ENCODE measurements around the gene TMPRSS5. TPM values are rescaled to one million over a fixed set of nuclear protein-coding genes. Genes with fewer than 3 reads are reported as not detected.
"Not testable (repeated sequence)": the region's sequence is repeated elsewhere in the genome, so short reads cannot be mapped to it uniquely, and the experiment has no call there.

TMPRSS5 gene
- total RNA-seq, 4 donors from 2014 or later = 0.84 to 1.9 (median 1.7) TPM; not detected in 1

DNA sequence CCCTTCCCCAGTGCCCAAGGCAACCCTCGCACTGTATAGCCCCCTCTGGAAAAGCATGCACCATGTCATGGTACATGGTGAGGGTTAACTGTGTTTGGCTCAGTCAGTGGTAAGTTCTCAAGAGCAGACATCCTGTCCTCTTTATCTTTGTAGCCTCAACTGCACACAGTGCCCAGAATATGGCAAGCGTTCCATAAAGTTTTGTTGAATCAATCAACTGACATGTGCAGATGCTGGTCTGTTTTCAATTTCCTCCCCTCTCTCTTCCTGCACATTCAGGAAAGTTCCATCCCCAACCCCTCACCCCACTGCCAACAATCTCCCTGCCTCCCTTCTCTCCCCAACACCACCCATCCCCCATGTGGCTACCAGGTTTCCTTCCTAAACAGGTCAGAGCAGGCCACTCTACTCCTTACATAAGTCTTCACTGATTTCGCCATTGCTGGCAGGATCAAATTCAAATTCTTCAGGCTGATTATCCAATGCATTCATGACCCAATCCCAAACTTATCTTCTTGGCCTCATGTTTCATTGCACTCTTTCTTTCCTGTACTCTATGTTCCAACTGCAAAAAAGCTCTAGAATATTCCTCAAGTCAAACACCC, 15.5 kb upstream of the TMPRSS5 start:
- ATAC-seq (ENCODE audit: low FRiP score) = no peak
- TF ChIP-seq, protein P1, sequence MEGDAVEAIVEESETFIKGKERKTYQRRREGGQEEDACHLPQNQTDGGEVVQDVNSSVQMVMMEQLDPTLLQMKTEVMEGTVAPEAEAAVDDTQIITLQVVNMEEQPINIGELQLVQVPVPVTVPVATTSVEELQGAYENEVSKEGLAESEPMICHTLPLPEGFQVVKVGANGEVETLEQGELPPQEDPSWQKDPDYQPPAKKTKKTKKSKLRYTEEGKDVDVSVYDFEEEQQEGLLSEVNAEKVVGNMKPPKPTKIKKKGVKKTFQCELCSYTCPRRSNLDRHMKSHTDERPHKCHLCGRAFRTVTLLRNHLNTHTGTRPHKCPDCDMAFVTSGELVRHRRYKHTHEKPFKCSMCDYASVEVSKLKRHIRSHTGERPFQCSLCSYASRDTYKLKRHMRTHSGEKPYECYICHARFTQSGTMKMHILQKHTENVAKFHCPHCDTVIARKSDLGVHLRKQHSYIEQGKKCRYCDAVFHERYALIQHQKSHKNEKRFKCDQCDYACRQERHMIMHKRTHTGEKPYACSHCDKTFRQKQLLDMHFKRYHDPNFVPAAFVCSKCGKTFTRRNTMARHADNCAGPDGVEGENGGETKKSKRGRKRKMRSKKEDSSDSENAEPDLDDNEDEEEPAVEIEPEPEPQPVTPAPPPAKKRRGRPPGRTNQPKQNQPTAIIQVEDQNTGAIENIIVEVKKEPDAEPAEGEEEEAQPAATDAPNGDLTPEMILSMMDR (IDR thresholded peaks at IDR 0.05) = no peak
- no peak for DNase-seq (ENCODE audit: low spot score)

DNA sequence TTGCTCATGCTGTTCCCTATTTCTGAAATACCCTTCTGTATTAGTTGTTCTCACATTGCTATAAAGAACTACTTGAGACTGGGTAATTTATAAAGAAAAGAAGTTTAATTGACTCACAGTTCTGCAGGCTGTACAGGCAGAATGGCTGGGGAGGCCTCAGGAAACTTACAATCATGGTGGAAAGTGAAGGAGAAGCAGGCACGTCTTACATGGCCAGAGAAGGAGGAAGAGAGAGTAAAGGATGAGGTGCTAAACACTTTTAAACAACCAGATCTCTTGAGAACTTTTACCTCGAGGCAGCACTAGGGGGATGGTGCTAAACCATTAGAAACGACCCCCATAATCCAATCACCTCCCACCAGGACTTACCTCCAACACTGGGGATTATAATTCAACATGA, 14.4 kb upstream of the TMPRSS5 start:
- not testable (repeated sequence) for ATAC-seq (ENCODE audit: low FRiP score); DNase-seq (ENCODE audit: low spot score)

DNA sequence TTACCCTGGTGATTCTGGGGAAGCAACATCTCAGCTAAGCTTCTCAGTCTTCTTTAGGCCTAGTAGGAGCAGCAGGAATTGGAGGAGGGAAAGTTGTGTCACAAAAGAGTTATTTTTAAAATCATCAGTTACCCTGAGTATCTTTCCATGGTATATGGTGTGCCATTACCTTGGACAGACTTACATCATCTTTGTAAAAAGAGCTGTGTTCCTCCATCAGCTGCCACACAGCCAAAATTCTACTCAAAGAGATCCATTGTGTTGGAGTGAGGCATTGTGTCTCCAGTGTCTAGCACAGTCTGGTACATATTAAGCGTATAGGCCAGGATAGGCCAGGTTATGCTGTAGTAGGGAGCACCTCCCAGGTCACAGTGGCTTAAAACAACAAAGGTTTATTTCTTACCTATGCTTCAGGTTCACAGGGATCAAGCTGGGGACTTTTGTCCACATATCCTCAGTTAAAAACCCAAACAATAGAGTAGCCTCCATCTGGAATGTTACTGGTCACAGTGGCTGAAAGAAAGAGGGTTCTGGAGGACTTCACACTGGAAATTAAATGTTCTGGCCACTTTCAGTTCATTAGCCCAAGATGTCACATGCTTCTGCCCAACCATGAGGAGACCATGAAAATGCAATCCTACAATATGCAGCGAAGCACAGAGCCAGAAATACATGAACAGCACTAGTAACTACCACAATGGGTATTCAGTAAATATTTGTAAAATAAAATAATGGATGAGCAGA, 9.9 kb upstream of the TMPRSS5 start:
- ATAC-seq (ENCODE audit: low FRiP score) = no peak
- TF ChIP-seq, protein P1 (IDR thresholded peaks at IDR 0.05) = no peak
- DNase-seq (ENCODE audit: low spot score) = no peak

DNA sequence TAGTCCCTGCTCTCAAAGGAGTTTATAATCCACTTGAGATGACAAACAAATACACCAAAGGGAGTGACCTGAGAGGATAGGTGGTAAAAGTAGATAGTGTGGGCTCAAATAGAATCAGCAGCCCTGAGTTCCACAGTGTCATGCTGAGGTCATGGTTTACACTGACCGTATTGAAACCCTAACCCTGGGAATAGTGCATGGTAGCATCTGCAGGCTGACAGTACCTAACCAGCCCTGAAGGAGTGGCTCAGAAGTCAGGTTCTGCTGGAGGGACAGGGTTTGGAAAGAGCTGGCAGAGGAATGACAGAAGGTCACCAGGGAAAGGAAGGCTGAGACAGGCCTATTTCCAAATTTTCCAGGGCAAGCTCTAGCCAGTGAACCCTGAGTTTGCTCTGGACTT, 9.2 kb upstream of the TMPRSS5 start:
- TF ChIP-seq, protein P1 (IDR thresholded peaks at IDR 0.05) = no peak
- ATAC-seq (ENCODE audit: low FRiP score) (no peak), DNase-seq (ENCODE audit: low spot score) (no peak)

DNA sequence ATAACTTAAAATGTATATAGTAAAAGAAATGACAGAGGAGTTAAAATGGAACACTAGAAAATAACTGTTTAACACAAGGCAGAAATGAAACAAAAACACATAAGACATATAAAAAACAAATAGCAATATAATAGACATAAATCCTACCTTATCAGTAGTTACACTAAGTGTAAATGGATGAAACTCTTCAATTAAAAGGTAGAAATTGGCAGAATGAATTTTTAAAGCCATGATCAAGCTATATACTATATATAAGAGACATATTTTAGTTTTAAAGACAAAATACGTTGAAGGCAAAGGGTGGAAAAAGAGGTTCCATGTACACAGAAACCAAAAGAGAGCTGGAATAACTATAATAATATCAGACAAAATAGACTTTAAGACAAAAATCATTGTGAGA, 4.9 kb upstream of the TMPRSS5 start:
- DNase-seq (ENCODE audit: low spot score) (no peak), ATAC-seq (ENCODE audit: low FRiP score) (no peak)
- TF ChIP-seq, protein P1 (IDR thresholded peaks at IDR 0.05) = no peak

DNA sequence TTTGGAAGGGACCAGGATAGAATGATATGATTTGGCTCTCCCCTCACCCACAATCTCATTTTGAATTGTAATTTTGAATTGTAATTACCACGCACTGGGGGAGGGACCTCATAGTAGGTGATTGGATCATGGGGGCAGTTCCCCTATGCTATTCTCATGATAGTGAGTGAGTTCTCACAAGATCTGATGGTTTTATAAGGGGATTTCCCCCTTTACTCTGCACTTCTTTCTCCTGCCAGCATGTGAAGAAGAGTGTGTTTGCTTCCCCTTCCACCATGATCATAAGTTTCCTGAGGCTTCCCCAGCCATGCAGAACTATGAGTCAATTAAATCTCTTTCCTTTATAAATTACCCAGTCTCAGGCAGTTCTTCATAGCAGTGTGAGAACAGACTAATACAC, 2.6 kb downstream of the TMPRSS5 start:
- ATAC-seq (ENCODE audit: low FRiP score); DNase-seq (ENCODE audit: low spot score): not testable (repeated sequence)

DNA sequence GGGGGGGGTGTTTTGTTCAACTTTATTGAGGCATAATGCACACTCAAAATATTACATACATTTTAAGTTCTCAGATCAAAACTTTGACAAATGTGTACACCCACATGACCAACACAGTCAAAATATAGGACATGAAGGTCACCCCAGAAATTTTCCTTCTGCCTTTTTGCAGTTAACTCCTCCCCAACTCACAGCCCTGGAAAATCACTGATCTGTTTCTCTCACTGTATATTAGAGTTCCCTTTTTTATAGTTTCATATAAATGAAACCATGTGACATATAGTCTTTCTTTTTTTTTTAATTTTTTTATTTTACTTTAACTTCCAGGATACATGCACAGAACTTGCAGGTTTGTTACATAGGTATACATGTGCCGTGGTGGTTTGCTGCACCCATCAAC, 4.6 kb downstream of the TMPRSS5 start:
- DNase-seq (ENCODE audit: low spot score) = no peak
- TF ChIP-seq, protein P1 (IDR thresholded peaks at IDR 0.05) = no peak

DNA sequence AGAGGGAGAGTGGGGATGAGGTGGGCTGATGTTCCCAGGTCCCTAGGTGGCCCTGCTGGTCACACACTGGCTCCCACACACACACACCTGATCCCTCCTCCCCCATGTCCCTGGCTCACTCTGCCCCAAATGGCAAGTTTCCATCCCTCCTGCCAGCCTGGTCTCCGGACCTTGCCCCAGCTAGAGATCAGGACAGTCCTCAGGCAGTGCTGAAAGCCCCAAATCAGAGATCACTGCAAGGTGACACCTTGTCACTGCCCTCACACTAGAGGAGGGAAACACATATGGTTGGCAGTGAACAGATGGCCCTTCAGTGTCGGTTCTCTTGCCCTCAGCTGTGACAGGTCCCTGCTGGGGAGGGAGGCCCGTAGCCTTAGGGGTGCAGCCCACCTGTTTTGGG, 7.6 kb downstream of the TMPRSS5 start:
- ATAC-seq (ENCODE audit: low FRiP score) (no peak), DNase-seq (ENCODE audit: low spot score) (no peak)
- TF ChIP-seq, protein P1 (IDR thresholded peaks at IDR 0.05) = no peak

More for the DNA sequence above, 4.6 kb downstream of the TMPRSS5 start:
- ATAC-seq (ENCODE audit: low FRiP score) = no peak
